Measurements from ENCODE around the gene RPAIN.
"Not testable (repeated sequence)": the region's sequence is repeated elsewhere in the genome, so short reads cannot be mapped to it uniquely, and the experiment has no call there.

The RPAIN gene

DNA sequence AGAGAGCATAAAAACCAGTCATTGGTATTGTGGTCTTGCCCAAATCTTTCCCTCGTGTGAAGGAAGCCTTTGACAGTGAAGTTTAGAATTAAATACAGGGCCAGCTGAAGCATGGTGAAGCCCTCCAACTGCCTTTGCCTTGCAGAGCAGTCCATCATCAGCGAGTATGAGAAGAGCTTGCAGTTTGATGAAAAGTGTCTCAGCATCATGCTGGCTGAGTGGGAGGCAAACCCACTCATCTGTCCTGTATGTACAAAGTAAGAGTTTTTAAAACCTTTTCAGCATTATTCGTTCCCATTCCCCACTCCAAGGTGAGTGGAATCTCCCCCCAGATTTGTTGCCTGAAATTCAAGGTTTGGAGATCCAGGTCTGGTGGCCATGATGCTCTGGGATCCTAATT is 5.8 kb downstream of the RPAIN start:
- no peak overlapping the region for H3K4me3 ChIP-seq
- H3K27ac ChIP-seq = no peak overlapping the region

DNA sequence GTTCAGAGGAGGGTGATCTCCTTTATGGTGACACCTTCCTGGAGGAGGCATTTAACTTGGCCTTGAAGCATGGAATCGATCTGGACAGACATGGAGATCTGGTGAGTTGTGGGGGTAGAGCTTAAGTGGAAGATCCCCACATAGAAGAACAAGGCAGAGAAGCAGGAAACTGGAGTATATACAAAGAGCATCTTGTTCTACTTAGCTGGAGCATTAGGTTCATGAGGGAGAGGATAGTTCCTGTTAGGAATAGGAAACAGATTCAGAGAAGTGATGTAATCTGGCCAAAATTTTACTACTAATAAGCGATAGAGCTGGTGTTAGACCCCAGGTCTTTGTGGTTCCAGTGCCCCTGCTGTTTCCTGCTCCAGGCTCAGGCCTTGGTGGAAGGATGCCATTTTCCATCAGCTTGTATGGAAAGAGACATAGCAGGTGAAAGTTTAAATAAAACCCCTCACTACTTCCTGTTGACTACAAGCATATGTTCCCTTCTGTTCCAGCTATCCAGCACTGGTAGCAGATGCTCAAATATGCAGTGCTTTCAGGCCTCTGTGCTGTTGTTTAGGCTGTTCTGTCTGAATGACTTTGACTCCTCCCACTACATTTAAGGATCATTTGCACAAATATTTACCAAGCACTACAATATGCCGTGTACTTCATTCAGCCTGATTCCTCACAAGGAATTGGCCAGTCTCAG is 9.4 kb downstream of the RPAIN start:
- Histone ChIP-seq H3K27ac (peak overlapping the region in 1 of 21 experiments; percentile 14), H3K4me3 (no peak overlapping the region)

DNA sequence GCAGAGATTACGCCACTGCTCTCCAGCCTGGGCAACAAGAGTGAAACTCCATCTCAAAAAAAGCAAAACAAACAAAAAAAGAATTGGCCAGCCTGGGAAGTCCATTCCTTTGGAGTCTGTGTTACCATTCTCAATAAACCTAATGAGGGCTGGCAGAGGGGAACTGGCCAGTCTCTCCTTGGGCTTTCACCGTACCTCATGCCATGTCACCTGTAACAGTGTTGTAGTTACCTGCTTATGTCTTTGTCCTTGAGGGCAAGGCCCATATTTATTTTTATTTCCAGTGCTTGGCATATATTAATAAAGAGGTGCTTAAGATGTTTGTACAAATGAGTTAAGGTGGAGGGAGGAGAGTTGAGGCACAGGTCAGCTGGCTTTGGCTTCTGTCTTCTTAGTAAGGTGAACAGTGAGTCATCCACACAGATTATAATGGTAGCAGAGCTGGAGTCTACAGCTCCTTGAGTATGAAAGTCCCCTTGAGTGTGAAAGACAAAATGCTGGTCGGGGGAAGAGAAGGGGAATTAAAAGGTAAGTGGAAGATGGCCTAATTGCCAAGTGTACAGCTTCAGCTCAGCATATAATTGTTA is 10.5 kb downstream of the RPAIN start:
- Histone ChIP-seq H3K4me3 (no peak overlapping the region), H3K27ac (peak overlapping the region in 1 of 21 experiments; percentile 9)

- H3K4me3 ChIP-seq = not testable (repeated sequence)
- peak overlapping the region in 1 of 21 experiments; percentile 8 for H3K27ac ChIP-seq
These were observed 11.3 kb downstream of the RPAIN start for GRCh38 chr17:5431234-5431633.

- H3K4me3 ChIP-seq = no peak overlapping the region
- H3K27ac ChIP-seq = peak overlapping the region in 2 of 21 experiments; percentile 1 to 29
These were observed 12.1 kb downstream of the RPAIN start for GRCh38 chr17:5431949-5432556.

- H3K27ac ChIP-seq = peak overlapping the region in 1 of 21 experiments; percentile 30
- H3K4me3 ChIP-seq = no peak overlapping the region
These were observed 15.0 kb downstream of the RPAIN start for GRCh38 chr17:5434984-5435383.

DNA sequence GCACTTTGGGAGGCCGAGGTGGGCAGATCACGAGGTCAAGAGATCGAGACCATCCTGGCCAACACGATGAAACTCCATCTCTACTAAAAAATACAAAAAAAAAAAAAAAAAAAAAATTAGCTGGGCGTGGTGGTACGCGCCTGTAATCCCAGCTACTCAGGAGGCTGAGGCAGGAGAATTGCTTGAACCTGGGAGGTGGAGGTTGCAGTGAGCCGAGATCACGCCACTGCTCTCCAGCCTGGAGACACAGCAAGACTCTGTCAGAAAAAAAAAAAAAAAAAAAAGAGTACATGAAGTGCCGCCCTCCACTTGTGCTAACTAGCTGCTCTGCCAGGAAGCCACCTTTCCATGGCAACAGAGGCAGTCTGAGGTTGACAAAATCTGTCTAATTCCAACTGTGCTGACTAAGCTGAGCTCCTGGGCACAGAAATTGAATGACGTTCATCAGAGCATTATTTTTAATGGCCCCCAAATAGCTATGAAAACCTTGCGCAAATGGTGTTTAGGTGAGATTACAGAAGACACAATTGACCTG is 15.9 kb downstream of the RPAIN start:
- H3K27ac ChIP-seq, H3K4me3 ChIP-seq: not testable (repeated sequence)

GRCh38 chr17:5437721-5438317 is 17.8 kb downstream of the RPAIN start:
- Histone ChIP-seq H3K27ac (peak overlapping the region in 13 of 21 experiments; percentile 17 to 88 (median 83)), H3K4me3 (peak overlapping the region; percentile 51 to 98 (median 75))

DNA sequence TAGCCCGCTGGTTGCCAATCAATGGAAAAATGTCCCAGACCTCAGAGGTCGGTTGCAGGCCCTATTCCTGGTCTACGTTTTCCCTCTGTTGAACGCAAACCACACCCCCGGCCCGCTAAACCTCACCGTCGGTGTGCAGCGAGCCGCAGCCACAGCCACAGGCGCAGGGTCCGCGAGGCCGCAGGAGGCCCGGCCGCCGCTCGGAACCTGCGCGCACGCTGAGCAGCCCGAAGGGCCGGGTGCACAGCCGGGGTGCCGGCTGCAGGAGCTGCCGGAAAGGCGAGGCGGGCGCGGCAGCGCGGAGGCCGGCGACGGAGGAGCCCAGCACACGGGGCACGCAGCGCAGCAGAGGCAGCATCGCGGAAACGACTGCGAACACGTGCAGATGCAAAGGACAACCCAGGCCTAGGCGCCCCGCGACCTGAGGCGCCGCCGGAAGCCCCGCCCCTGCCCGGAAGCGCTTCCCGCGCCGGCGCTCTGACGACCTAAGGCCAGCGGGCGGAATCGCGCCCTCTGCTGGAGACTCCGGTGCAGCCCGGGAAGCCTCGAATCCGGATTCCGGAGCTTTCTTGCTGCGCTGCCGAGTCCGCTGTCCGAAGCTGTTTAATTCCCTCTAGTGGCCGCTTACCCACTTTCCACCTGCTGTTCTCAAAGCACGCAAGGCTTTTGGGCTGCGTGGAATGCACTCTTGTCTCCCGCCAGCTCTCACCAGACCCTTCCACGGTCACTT is 18.9 kb downstream of the RPAIN start, which contains the start of gene C1QBP:
C1QBP (minus strand) TSS at position 440 of the 730 bp plus-strand sequence; CDS start at position 358, 82 bp downstream.
- peak within 1 kb of the TSS; percentile 37 to 91 (median 81) for H3K27ac ChIP-seq
- H3K4me3 ChIP-seq = peak within 1 kb of the TSS; percentile 51 to 98 (median 75)

- Histone ChIP-seq H3K27ac (peak overlapping the region in 20 of 21 experiments; percentile 47 to 91 (median 82)), H3K4me3 (peak overlapping the region in 6 of 7 experiments; percentile 51 to 98 (median 70))
These were observed 19.4 kb downstream of the RPAIN start for GRCh38 chr17:5439446-5439764.

GRCh38 chr17:5443728-5444127 is 23.7 kb downstream of the RPAIN start:
- Histone ChIP-seq H3K4me3 (no peak overlapping the region), H3K27ac (no peak overlapping the region)

DNA sequence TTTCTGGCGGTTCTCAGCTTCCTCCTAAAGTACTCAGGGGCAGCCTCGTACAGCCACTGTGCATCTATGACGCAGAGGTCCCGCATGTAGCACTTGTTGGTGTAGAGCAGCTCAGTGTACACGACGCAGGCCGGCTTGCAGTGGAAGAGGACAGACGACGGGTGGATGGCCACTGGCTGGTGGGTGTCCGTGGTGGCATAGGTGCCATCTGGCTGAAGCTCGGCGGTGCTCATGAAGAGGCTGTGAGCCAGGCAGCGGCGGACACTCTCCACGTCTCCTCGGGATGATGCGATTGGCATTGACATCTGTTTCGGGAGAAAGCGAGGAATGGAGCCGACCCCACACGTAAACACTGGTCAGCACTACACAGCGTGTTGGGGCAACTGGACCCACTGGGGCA is 24.2 kb downstream of the RPAIN start:
- H3K4me3 ChIP-seq = no peak overlapping the region
- no peak overlapping the region for H3K27ac ChIP-seq

DNA sequence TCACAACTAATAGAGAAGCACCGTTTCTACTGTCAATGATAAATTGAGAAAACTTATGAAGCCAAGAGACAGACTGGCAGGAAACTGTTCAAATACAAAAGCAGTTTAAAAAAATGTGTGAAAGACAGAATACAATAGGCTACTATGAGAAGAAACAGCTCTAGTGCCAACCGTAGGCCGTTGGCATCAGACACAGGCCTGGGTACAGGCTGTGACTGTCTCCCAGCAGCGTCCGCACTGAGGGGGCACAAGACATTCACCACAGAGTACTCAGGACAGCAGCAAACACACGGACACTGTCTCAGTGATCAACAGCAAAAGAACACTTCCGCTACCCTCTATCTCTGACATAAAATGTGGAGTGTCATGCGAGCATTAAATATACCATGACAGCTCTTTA is 26.8 kb downstream of the RPAIN start:
- no peak overlapping the region for H3K4me3 ChIP-seq
- H3K27ac ChIP-seq = no peak overlapping the region

DNA sequence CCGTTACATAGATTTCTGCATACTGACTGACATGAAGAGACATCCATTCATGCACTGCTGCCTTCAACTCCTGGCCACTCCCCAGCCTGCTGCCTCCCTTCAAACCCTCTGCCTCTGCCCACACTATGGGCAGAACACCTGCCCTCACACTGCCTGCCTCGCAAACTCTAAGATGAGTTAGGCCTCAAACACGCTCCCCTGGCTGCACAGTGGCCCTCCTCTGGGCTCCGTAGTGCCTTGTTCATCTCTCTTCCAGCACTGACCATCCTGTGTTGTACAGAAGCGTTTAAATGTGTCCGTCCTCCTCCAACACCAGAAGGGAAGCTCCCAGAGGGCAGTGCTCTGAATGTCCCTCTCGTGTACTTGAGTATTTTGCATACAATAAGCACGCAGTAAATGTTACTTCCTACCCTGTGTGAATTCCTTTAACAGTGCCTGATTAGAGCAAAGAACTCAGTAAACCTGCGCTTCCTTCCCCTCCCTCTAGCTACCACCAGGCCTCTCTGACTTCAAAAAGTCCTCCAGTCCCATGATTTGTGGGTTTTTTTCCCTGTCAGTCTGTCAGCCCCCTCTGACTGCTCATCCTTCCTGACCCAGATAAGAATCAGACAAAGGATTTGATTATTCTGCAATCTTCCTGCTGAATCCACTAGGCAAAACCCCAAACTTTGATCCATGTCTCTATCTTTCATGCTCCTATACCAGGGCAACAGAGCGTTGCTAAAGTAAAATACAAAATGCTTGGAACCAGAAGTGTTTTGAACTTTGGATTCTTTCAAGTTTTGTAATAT is 44.9 kb downstream of the RPAIN start:
- Histone ChIP-seq H3K27ac (no peak overlapping the region), H3K4me3 (no peak overlapping the region)

GRCh38 chr17:5466295-5466694 is 46.3 kb downstream of the RPAIN start:
- no peak overlapping the region for H3K27ac ChIP-seq
- no peak overlapping the region for H3K4me3 ChIP-seq

GRCh38 chr17:5467416-5467815 is 47.4 kb downstream of the RPAIN start:
- Histone ChIP-seq H3K27ac (peak overlapping the region in 3 of 21 experiments; percentile 78 to 81 (median 80)), H3K4me3 (peak overlapping the region; percentile 81 to 98 (median 95))

DNA sequence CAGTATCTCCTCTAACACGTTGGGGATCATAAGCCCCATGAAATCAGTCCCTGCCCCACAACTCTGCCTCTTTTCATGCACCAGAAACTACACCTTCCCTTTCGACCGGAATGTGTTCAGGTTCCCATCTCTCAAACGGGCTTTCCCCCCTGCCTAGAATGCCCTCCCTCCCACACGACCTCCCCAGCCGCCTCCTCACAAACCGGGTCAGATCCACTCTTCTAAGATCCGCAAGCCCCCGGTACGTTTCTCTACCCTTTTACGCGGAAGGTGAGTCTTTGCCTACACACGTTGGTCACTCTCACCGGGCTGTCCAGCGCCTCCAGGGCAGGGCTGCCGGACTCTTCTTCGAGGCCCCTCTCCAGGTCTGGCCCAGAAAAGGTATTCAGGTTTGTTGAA is 48.1 kb downstream of the RPAIN start:
- H3K4me3 ChIP-seq = peak overlapping the region; percentile 81 to 98 (median 95)
- peak overlapping the region in 19 of 21 experiments; percentile 53 to 88 (median 80) for H3K27ac ChIP-seq

- Histone ChIP-seq H3K27ac (no peak overlapping the region), H3K4me3 (no peak overlapping the region)
These were observed 52.5 kb downstream of the RPAIN start for GRCh38 chr17:5472511-5472910.

DNA sequence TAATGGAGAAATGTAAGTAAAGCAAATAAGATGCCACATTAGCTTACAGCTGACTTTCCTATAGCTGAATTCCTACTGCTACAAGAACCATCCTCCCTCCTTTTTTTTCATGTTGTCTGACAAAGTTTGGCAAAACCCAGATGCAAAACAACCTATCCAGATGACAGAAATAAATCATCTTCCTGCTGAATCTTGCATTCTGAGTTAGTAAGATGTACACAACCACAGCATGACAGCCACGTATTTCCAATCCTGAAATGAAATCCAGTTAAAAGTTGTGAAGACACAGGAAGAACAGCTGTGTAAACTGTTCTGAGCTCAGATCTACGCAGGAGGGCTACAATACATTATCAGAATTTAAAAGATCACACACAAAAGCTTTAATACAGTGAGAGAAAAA is 53.9 kb downstream of the RPAIN start:
- Histone ChIP-seq H3K4me3 (no peak overlapping the region), H3K27ac (no peak overlapping the region)

Measured in skin epidermis (tissue), 12 donors.